K562 (cell line): Measurements from ENCODE around the gene NADSYN1. TPM values are rescaled to one million over a fixed set of nuclear protein-coding genes. Genes with fewer than 3 reads are reported as not detected.

ENCODE experiments used
- ATAC-seq: fragments of 200-7000 bp; cut with Tn5 transposase; 3 replicates; pipeline ENCODE4 v1.9.1; 2020; ENCODE audit warnings: moderate library complexity
- BruUV-seq: library from RNA; stranded (reverse); fragments of 400-500 nt; replicated peaks from 2 replicates; lab custom pipeline; 2021; lab: Mats Ljungman, UMichigan
- CTCF ChIA-PET: fragments of 300-600 bp; formaldehyde crosslinking; extraction: SDS; loops from one replicate; lab custom pipeline; 2021; ENCODE audit warnings: low intra/inter-chr PET ratio; lab: Yijun Ruan, JAX
- POLR2A ChIA-PET: fragments of 300-600, 350-650 bp; sonication (Branson Sonifier 250); formaldehyde crosslinking; extraction: SDS; loops from one replicate; lab custom pipeline; 2021; ENCODE audit warnings: antibody characterized with exemption, inconsistent platforms; lab: Yijun Ruan, JAX
- DNase-seq, 4 experiments: peaks; one replicate each; pipeline versions ENCODE4 v3.0.0 to v3.0.0-alpha.2; 2011 to 2018; ENCODE audit warnings: low spot score in 3 of 4, mixed read lengths in 3 of 4; ENCODE audit errors: extremely low read depth in 1 of 4
- FAIRE-seq: peaks from 2 replicates; lab custom pipeline; 2011; peaks lifted over from hg19 to GRCh38; lab: Jason Lieb, UNC
- H2AFZ ChIP-seq: 2 replicates; pipeline ENCODE4 v1.6.0; 2011; ENCODE audit warnings: low read depth, low read length, control low read depth, inconsistent platforms
- H3K27ac ChIP-seq: fragments of 200-600 bp; 3 replicates; pipeline ENCODE4 v1.8.0; 2011; ENCODE audit warnings: low read depth, mild to moderate bottlenecking, control low read depth, inconsistent platforms, low read length, moderate library complexity, mixed read lengths; ENCODE audit errors: extremely low read depth
- H3K27me3 ChIP-seq, 2 experiments: fragments of 300-600 bp in 1 of 2; 2 replicates in 1 of 2; 3 replicates in 1 of 2; pipeline versions ENCODE4 v1.6.0 to v1.8.0; 2011; ENCODE audit warnings: inconsistent platforms in 2 of 2, low read length in 2 of 2, mild to moderate bottlenecking in 1 of 2, mixed read lengths in 1 of 2, moderate library complexity in 1 of 2; ENCODE audit not compliant: control insufficient read depth in 2 of 2, insufficient read depth in 2 of 2
- H3K36me3 ChIP-seq: fragments of 300-600 bp; 3 replicates; pipeline ENCODE4 v1.8.0; 2011; ENCODE audit warnings: mild to moderate bottlenecking, low read length, inconsistent platforms; ENCODE audit not compliant: control insufficient read depth, insufficient read depth
- H3K4me1 ChIP-seq, 2 experiments: fragments of 200-600 bp in 1 of 2; replicated peaks in 1 of 2; 2 replicates in 1 of 2; 3 replicates in 1 of 2; pipeline versions ENCODE4 v1.5.1 to v1.8.0; 2011; ENCODE audit warnings: inconsistent platforms in 2 of 2, low read length in 2 of 2, mild to moderate bottlenecking in 1 of 2, mixed read lengths in 1 of 2, moderate library complexity in 1 of 2; ENCODE audit not compliant: control insufficient read depth in 2 of 2, insufficient read depth in 2 of 2
- H3K4me2 ChIP-seq: 2 replicates; pipeline ENCODE4 v1.6.1; 2011; ENCODE audit warnings: low read length, control low read depth, inconsistent platforms, mixed read lengths; ENCODE audit not compliant: insufficient read depth
- H3K4me3 ChIP-seq: fragments of 200-600 bp; sonication (generic), shearing (Covaris generic); 2 replicates; pipeline ENCODE4 v1.5.1; 2016; ENCODE audit warnings: control low read depth, inconsistent platforms
- H3K79me2 ChIP-seq: fragments of 200-600 bp; 3 replicates; pipeline ENCODE4 v1.8.0; 2011; ENCODE audit warnings: low read length, inconsistent platforms; ENCODE audit not compliant: control insufficient read depth, insufficient read depth
- H3K9ac ChIP-seq, 2 experiments: 2 replicates each; pipeline versions ENCODE4 v1.6.0 to v1.6.1; 2011; ENCODE audit warnings: low read depth in 2 of 2, low read length in 2 of 2, control low read depth in 1 of 2, inconsistent platforms in 1 of 2, mild to moderate bottlenecking in 1 of 2, mixed read lengths in 1 of 2; ENCODE audit not compliant: insufficient read depth in 1 of 2
- H3K9me1 ChIP-seq: one replicate; pipeline ENCODE4 v1.6.0; 2011; ENCODE audit warnings: inconsistent platforms, mild to moderate bottlenecking, low read length, moderate library complexity; ENCODE audit not compliant: control insufficient read depth, insufficient read depth
- H3K9me3 ChIP-seq: replicated peaks from 2 replicates; pipeline ENCODE4 v1.5.1; 2011; ENCODE audit warnings: low read depth, low read length, inconsistent platforms; ENCODE audit not compliant: control insufficient read depth, insufficient read depth
- H4K20me1 ChIP-seq: replicated peaks from 2 replicates; pipeline ENCODE4 v1.6.1; 2011; ENCODE audit warnings: low read length, inconsistent platforms, mixed read lengths; ENCODE audit not compliant: control insufficient read depth, insufficient read depth
- CHD2 ChIP-seq: IDR thresholded peaks from 2 replicates; pipeline ENCODE4 v1.6.1; 2011; ENCODE audit warnings: low read depth, low read length
- CXXC5 ChIP-seq: fragments of 250-450 bp; sonication (Bioruptor Pico); IDR thresholded peaks from 2 replicates; pipeline ENCODE4 v1.8.0; 2022; ENCODE audit warnings: inconsistent platforms, mild to moderate bottlenecking, moderate library complexity
- GATA2 ChIP-seq: sonication (generic); formaldehyde crosslinking; IDR thresholded peaks from 2 replicates; pipeline ENCODE4 v1.4.0; 2020; ENCODE audit warnings: mild to moderate bottlenecking, missing genetic modification reagents
- HMG20B ChIP-seq: fragments of 250-450 bp; sonication (Bioruptor Pico); IDR thresholded peaks from 2 replicates; pipeline ENCODE4 v1.5.0; 2021; ENCODE audit warnings: mild to moderate bottlenecking
- SMC3 ChIP-seq: conservative IDR thresholded peaks from 2 replicates; pipeline ENCODE4 v1.6.1; 2011; ENCODE audit warnings: low read depth, low read length, improper control_type of control experiment; ENCODE audit not compliant: insufficient read depth
- TCF7 ChIP-seq: sonication (generic); IDR thresholded peaks from 2 replicates; pipeline ENCODE4 v1.6.1; 2016; ENCODE audit warnings: antibody characterized with exemption, borderline replicate concordance
- XRCC3 ChIP-seq: fragments of 450-650 bp; IDR thresholded peaks from 2 replicates; pipeline ENCODE4 v1.6.1; 2017; ENCODE audit warnings: mild to moderate bottlenecking, moderate library complexity
- ZNF23 ChIP-seq: fragments of 250-450 bp; sonication (Bioruptor Pico); IDR thresholded peaks from 2 replicates; pipeline ENCODE4 v1.4.0; 2020; ENCODE audit warnings: mild to moderate bottlenecking
- ZNF586 ChIP-seq: fragments of 450-650 bp; formaldehyde crosslinking; conservative IDR thresholded peaks from 2 replicates; pipeline ENCODE4 v1.4.0; 2020; ENCODE audit warnings: mild to moderate bottlenecking, moderate library complexity
- WGBS: fragments of 100-300 bp; shearing (Covaris generic); methylation state at CpG from one replicate; pipeline ENCODE4 v1.1.6; 2016; ENCODE audit warnings: low coverage, mixed read lengths; ENCODE audit not compliant: insufficient coverage; ENCODE audit errors: missing lambda C conversion rate; 5-methylcytosine and 5-hydroxymethylcytosine counted together
- in situ Hi-C: fragments of 300-500 bp; cut with MboI; formaldehyde crosslinking; loops from 4 replicates; pipeline ENCODE4 v1.15.0; 2018; ENCODE audit warnings: inconsistent platforms, mixed read lengths
- intact Hi-C: fragments of 100-400 bp; cut with micrococcal nuclease; formaldehyde crosslinking; loops from 2 replicates; pipeline ENCODE4 v1.14.2; 2022
- polyA plus RNA-seq, 8 experiments: library from polyadenylated mRNA; depleted of rRNA in 4 of 8; stranded (reverse) in 5 of 8; unstranded in 3 of 8; fragments of >200 nt; fragmentation: Nextera tagmentation in 2 of 8; fragmentation: Illumina TruSeq in 1 of 8; extraction: Ambion mirVana in 2 of 8; extraction: Trizol in 1 of 8; gene quantifications; 2 replicates each; pipeline versions ENCODE4 v1.2.1 to v1.2.3, GENCODE V29; 2011 to 2014; ENCODE audit warnings: inconsistent platforms in 1 of 8, missing spikeins in 1 of 8
- total RNA-seq, 7 experiments: library from RNA; depleted of rRNA in 6 of 7; stranded (reverse); fragments of >200 nt in 6 of 7; fragmentation: Illumina TruSeq in 2 of 7; extraction: Trizol in 2 of 7; gene quantifications; 2 replicates each; pipeline versions ENCODE4 v1.2.1 to v1.2.3, GENCODE V29; 2011 to 2021; ENCODE audit warnings: low replicate concordance in 1 of 7
- TF ChIP-seq, protein P1 (sequence below): fragments of 200-800 bp; sonication (Bioruptor generic); IDR thresholded peaks from 2 replicates; pipeline ENCODE4 v1.6.1; 2016; ENCODE audit warnings: missing genetic modification characterization, missing compliant biosample characterization
- TF ChIP-seq, protein P2 (sequence below): conservative IDR thresholded peaks from 2 replicates; pipeline ENCODE4 v1.6.1; 2011; ENCODE audit warnings: low read depth, mild to moderate bottlenecking, low read length; ENCODE audit not compliant: control insufficient read depth

The NADSYN1 gene
- total and polyA plus RNA-seq, 9 of the 15 experiments (the other 6 are each of a cell fraction or from before 2014, with no cell fraction given) = 12.7 to 57.3 (median 42.1) TPM

DNA sequence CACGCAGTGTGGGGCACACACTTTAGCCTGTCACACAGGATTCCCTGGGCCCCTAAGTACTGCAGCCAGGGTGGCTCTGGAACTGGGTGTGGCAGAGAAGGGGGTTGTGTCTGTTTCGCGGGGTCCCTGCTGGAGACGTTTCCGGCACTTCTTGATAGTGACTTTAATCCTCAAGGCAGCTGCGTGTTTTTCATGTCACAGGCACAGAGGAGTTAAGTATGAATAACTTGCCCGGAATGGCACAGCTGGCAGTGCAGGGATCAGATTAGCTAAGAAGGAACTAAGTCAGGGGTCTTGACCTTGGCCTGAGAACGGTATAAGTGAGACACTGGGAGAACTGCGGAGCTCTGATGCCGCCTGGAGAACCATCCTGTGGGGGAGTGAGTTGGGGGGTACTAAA is 66.5 kb downstream of the NADSYN1 start:
- intact Hi-C loops = no loop called here
- ATAC-seq (no peak), FAIRE-seq (no peak), DNase-seq (no peak)
- H3K9me1 ChIP-seq = no peaks in the 10 kb centered on the region
- WGBS = 12% methylated on average over 10 of the region's 10 CpGs
- no peak overlapping the region for H3K27ac ChIP-seq
- H3K9me3 ChIP-seq = no peaks in the 10 kb centered on the region
- H3K4me1 ChIP-seq = peaks cover 0 to 11% of the 10 kb centered on the region in 2 experiments; a peak in 1 of 5 replicates
- H3K36me3 ChIP-seq = no peaks in the 10 kb centered on the region
- no peaks in the 10 kb centered on the region for H3K79me2 ChIP-seq
- no peaks in the 10 kb centered on the region for H4K20me1 ChIP-seq
- peaks cover 4 to 18% of the 10 kb centered on the region in 2 experiments; a peak in 3 of 5 replicates for H3K27me3 ChIP-seq
- no TSS peak for BruUV-seq
- in situ Hi-C loops = no loop called here
- TF ChIP-seq, protein P1, sequence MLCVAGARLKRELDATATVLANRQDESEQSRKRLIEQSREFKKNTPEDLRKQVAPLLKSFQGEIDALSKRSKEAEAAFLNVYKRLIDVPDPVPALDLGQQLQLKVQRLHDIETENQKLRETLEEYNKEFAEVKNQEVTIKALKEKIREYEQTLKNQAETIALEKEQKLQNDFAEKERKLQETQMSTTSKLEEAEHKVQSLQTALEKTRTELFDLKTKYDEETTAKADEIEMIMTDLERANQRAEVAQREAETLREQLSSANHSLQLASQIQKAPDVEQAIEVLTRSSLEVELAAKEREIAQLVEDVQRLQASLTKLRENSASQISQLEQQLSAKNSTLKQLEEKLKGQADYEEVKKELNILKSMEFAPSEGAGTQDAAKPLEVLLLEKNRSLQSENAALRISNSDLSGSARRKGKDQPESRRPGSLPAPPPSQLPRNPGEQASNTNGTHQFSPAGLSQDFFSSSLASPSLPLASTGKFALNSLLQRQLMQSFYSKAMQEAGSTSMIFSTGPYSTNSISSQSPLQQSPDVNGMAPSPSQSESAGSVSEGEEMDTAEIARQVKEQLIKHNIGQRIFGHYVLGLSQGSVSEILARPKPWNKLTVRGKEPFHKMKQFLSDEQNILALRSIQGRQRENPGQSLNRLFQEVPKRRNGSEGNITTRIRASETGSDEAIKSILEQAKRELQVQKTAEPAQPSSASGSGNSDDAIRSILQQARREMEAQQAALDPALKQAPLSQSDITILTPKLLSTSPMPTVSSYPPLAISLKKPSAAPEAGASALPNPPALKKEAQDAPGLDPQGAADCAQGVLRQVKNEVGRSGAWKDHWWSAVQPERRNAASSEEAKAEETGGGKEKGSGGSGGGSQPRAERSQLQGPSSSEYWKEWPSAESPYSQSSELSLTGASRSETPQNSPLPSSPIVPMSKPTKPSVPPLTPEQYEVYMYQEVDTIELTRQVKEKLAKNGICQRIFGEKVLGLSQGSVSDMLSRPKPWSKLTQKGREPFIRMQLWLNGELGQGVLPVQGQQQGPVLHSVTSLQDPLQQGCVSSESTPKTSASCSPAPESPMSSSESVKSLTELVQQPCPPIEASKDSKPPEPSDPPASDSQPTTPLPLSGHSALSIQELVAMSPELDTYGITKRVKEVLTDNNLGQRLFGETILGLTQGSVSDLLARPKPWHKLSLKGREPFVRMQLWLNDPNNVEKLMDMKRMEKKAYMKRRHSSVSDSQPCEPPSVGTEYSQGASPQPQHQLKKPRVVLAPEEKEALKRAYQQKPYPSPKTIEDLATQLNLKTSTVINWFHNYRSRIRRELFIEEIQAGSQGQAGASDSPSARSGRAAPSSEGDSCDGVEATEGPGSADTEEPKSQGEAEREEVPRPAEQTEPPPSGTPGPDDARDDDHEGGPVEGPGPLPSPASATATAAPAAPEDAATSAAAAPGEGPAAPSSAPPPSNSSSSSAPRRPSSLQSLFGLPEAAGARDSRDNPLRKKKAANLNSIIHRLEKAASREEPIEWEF = no peak
- no peak for TF ChIP-seq TCF7
- TF ChIP-seq HMG20B (CRISPR knock-in tag) = no peak
- TF ChIP-seq CHD2 = no peak
- TF ChIP-seq GATA2 = no peak
- TF ChIP-seq SMC3 = no peak
- no peak for TF ChIP-seq ZNF23 (CRISPR knock-in tag)
- TF ChIP-seq, protein P2, sequence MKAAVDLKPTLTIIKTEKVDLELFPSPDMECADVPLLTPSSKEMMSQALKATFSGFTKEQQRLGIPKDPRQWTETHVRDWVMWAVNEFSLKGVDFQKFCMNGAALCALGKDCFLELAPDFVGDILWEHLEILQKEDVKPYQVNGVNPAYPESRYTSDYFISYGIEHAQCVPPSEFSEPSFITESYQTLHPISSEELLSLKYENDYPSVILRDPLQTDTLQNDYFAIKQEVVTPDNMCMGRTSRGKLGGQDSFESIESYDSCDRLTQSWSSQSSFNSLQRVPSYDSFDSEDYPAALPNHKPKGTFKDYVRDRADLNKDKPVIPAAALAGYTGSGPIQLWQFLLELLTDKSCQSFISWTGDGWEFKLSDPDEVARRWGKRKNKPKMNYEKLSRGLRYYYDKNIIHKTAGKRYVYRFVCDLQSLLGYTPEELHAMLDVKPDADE = no peak
- TF ChIP-seq XRCC3 = no peak
- TF ChIP-seq CXXC5 (CRISPR knock-in tag) = no peak
- TF ChIP-seq ZNF586 (CRISPR knock-in tag) = no peak
- H3K4me2 ChIP-seq = no peak overlapping the region
- no peak overlapping the region for H2AFZ ChIP-seq
- no peak overlapping the region for H3K4me3 ChIP-seq
- no peak overlapping the region for H3K9ac ChIP-seq
- ChIA-PET POLR2A (no interaction called here), CTCF (no interaction called here)
